ENCODE results near the gene TIGD1.
"Not testable (repeated sequence)": the region's sequence is repeated elsewhere in the genome, so short reads cannot be mapped to it uniquely, and the experiment has no call there.

The TIGD1 gene

DNA sequence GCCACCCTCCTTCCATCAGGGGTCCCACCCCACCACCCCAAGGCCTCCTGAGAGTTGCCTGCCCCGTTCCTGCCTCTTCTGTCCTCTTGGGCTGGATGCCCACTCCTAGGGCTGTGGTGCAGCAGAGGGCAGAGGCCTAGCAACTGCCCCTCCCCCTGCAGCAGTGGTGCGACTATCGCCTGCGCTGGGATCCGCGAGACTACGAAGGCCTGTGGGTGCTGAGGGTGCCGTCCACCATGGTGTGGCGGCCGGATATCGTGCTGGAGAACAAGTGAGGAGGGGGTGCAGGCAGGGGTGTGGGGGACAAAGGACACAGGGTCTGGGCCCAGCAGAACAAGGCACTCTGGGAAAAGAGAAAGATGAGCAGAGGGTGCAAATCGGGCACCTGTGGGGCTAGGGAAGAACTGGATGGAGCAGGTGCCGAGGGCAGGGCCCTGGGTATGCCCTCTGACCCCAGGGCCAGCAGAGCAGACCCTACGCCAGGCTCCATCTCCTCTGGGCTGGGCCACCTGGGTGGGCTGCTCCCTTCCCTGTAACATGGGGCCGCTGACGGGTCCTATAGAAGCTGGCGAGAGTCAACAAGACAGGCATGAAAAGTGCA lies 9.8 kb downstream of the TIGD1 start:
- H3K4me1 ChIP-seq (ENCODE audit: control insufficient read depth, insufficient read depth, low read length), result peaks cover 14% of the 10 kb centered on the region
- no peaks in the 10 kb centered on the region for H3K9me3 ChIP-seq (ENCODE audit: control insufficient read depth, low read length)
- H3K27me3 ChIP-seq (ENCODE audit: control insufficient read depth, insufficient read depth, low read length, poor library complexity, severe bottlenecking), result no peaks in the 10 kb centered on the region
- H3K27ac ChIP-seq (ENCODE audit: insufficient read depth, low read depth, low read length, poor library complexity, severe bottlenecking), result no peak overlapping the region
- peaks cover under 1% of the 10 kb centered on the region for H3K36me3 ChIP-seq (ENCODE audit: control insufficient read depth, insufficient read depth, low read length)
- no peak overlapping the region for H3K4me3 ChIP-seq (ENCODE audit: insufficient read depth, low read depth, low read length)
- 94 to 95% methylated on average over 17 of the region's 17 CpGs for WGBS, 2 experiments

DNA sequence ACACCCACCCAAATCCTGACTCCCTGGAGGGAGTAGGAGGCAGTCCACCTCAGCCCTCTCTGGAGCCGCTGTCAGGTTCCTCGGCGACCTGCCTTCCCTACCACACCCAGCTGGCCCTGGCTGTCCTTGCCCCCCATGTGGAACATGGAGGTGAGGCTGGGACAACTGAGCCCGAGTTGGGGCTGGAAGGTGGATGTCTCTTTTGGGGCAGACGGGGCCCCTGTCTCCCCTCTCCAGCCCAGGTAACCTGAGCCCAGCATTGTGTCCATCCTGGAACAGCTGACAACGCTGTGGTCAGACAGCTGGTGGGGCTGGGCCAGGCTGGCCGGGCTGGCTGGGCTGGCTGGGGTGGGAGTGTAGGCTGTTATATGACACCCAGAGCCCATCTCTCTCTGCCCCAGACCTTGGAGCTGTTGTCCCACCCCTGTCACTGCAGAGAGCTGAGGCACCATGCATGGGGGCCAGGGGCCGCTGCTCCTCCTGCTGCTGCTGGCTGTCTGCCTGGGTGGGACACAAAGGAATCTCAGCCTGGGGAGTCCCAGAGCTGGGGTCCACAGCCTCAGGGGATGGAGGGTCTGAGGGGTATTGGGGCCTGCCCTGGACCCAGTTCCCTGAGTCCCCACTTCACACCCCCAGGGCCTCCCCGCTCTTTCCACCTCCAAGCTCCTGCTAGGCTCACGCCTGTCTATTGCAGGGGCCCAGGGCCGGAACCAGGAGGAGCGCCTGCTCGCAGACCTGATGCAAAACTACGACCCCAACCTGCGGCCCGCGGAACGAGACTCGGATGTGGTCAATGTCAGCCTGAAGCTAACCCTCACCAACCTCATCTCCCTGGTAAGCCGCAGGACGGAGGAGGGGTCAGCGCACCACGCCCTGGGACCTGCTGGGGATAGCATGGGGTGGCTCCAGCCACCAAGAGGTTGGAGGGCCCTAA lies 10.8 kb downstream of the TIGD1 start, which contains the start of gene CHRNG:
Gene CHRNG, plus strand, starts transcription at position 395 of the 934 bp plus-strand sequence. Its CDS starts 56 bp downstream, at position 451.
- Histone ChIP-seq H3K9me3 (ENCODE audit: control insufficient read depth, low read length) (no peaks in the 10 kb centered on the region), H3K4me1 (ENCODE audit: control insufficient read depth, insufficient read depth, low read length) (peaks cover 14% of the 10 kb centered on the region), H3K27me3 (ENCODE audit: control insufficient read depth, insufficient read depth, low read length, poor library complexity, severe bottlenecking) (no peaks in the 10 kb centered on the region), H3K27ac (ENCODE audit: insufficient read depth, low read depth, low read length, poor library complexity, severe bottlenecking) (no peak within 1 kb of the TSS), H3K4me3 (ENCODE audit: insufficient read depth, low read depth, low read length) (no peak within 1 kb of the TSS), H3K36me3 (ENCODE audit: control insufficient read depth, insufficient read depth, low read length) (no peaks in the 10 kb centered on the region)
- 76 to 77% methylated on average over 23 of the region's 23 CpGs for WGBS, 2 experiments

- H3K9me3 ChIP-seq (ENCODE audit: control insufficient read depth, low read length), result no peaks in the 10 kb centered on the region
Observed at GRCh38 chr2:232538671-232539070, 11.7 kb downstream of the TIGD1 start.

DNA sequence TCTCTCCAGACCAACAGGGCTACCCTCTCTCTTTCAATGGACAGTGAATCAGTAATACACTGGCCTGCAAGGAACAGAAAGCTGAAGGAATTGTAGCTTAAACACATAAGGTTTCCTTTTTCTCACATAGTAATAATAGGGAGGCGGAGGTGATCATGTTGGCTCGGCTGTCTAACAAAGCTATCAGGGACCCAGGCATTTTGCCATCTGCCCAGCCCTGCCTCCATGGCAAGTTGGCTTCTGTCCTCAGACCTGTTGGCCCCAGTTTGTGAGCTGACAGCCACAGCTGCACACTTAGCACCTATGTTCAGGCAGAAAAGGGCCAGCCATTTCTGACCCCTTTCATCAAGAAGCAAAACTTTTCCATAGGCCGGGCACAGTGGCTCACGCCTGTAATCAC lies 12.9 kb downstream of the TIGD1 start:
- Histone ChIP-seq H3K9me3 (ENCODE audit: control insufficient read depth, low read length) (no peaks in the 10 kb centered on the region), H3K4me3 (ENCODE audit: insufficient read depth, low read depth, low read length) (no peak overlapping the region), H3K4me1 (ENCODE audit: control insufficient read depth, insufficient read depth, low read length) (peaks cover 14% of the 10 kb centered on the region), H3K36me3 (ENCODE audit: control insufficient read depth, insufficient read depth, low read length) (no peaks in the 10 kb centered on the region), H3K27me3 (ENCODE audit: control insufficient read depth, insufficient read depth, low read length, poor library complexity, severe bottlenecking) (no peaks in the 10 kb centered on the region), H3K27ac (ENCODE audit: insufficient read depth, low read depth, low read length, poor library complexity, severe bottlenecking) (no peak overlapping the region)
- 89 to 91% methylated on average over 4 of the region's 4 CpGs for WGBS, 2 experiments

More at GRCh38 chr2:232538671-232539070, 11.7 kb downstream of the TIGD1 start:
- H3K36me3 ChIP-seq (ENCODE audit: control insufficient read depth, insufficient read depth, low read length), result no peaks in the 10 kb centered on the region
- no peak overlapping the region for H3K4me3 ChIP-seq (ENCODE audit: insufficient read depth, low read depth, low read length)
- H3K27me3 ChIP-seq (ENCODE audit: control insufficient read depth, insufficient read depth, low read length, poor library complexity, severe bottlenecking), result no peaks in the 10 kb centered on the region
- H3K4me1 ChIP-seq (ENCODE audit: control insufficient read depth, insufficient read depth, low read length), result peaks cover 14% of the 10 kb centered on the region
- no peak overlapping the region for H3K27ac ChIP-seq (ENCODE audit: insufficient read depth, low read depth, low read length, poor library complexity, severe bottlenecking)
- 47 to 52% methylated on average over 4 of the region's 4 CpGs for WGBS, 2 experiments

DNA sequence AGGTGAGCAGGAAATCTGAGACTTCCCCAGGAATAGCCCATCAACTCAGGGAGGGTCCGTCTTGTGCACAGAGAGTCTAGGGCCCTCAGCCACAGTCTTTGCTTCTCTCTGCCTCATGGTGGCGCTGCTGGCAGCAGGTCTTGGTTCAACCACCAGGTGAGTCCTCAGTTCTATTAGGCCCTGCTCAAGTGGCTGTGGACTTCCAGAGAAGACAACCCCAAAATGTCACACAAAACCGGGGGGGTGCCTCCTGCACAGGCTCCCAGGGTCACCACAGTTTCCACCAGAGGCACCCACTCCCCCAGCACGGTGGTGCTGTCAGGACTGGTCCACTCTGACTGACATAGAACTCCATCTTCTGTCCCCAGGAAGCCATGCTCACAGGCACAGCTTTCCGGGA lies 13.3 kb downstream of the TIGD1 start:
- H3K36me3 ChIP-seq (ENCODE audit: control insufficient read depth, insufficient read depth, low read length), result no peaks in the 10 kb centered on the region
- no peak overlapping the region for H3K4me3 ChIP-seq (ENCODE audit: insufficient read depth, low read depth, low read length)
- 73 to 77% methylated on average over 5 of the region's 5 CpGs for WGBS, 2 experiments
- H3K9me3 ChIP-seq (ENCODE audit: control insufficient read depth, low read length), result no peaks in the 10 kb centered on the region
- peaks cover 14% of the 10 kb centered on the region for H3K4me1 ChIP-seq (ENCODE audit: control insufficient read depth, insufficient read depth, low read length)
- H3K27me3 ChIP-seq (ENCODE audit: control insufficient read depth, insufficient read depth, low read length, poor library complexity, severe bottlenecking), result no peaks in the 10 kb centered on the region
- no peak overlapping the region for H3K27ac ChIP-seq (ENCODE audit: insufficient read depth, low read depth, low read length, poor library complexity, severe bottlenecking)

- H3K27me3 ChIP-seq (ENCODE audit: control insufficient read depth, insufficient read depth, low read length, poor library complexity, severe bottlenecking), result no peaks in the 10 kb centered on the region
- H3K9me3 ChIP-seq (ENCODE audit: control insufficient read depth, low read length), result no peaks in the 10 kb centered on the region
- H3K4me3 ChIP-seq (ENCODE audit: insufficient read depth, low read depth, low read length), result no peak overlapping the region
- no peak overlapping the region for H3K27ac ChIP-seq (ENCODE audit: insufficient read depth, low read depth, low read length, poor library complexity, severe bottlenecking)
- H3K4me1 ChIP-seq (ENCODE audit: control insufficient read depth, insufficient read depth, low read length), result peaks cover 14% of the 10 kb centered on the region
- no peaks in the 10 kb centered on the region for H3K36me3 ChIP-seq (ENCODE audit: control insufficient read depth, insufficient read depth, low read length)
- WGBS, 2 experiments, result 89 to 94% methylated on average over 5 of the region's 5 CpGs
Observed at GRCh38 chr2:232535761-232536530, 14.4 kb downstream of the TIGD1 start.

DNA sequence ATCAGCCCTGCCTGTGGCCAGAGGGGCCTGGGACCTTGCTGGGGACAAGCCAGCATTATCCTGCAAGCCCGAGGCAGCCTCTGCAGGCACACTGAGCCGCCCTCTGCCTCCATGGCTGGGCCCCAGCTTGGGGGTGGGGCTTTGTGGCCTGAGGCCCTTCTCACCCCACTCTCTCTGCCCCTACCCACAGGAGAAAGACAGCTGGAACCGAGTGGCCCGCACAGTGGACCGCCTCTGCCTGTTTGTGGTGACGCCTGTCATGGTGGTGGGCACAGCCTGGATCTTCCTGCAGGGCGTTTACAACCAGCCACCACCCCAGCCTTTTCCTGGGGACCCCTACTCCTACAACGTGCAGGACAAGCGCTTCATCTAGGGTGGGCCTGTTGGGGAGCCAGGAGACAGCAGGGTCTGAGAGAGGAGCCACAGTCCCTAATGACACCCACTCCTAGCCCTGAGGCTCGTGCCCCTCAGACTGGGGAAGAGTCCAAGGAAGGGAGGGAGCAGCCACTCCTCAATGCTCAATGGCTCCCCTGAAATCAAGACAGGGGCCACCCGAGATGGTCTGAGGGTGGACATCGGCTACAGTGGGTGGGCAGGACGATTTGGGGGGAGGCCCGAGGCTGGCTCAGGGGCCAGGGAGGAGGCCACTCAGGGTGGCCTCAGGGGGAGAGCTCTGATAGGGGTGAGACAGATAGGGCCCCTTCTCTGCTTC lies 15.3 kb downstream of the TIGD1 start:
- WGBS, 2 experiments, result 85% methylated on average over 14 of the region's 14 CpGs
- no peaks in the 10 kb centered on the region for H3K36me3 ChIP-seq (ENCODE audit: control insufficient read depth, insufficient read depth, low read length)
- H3K4me3 ChIP-seq (ENCODE audit: insufficient read depth, low read depth, low read length), result no peak overlapping the region
- peaks cover 13% of the 10 kb centered on the region for H3K4me1 ChIP-seq (ENCODE audit: control insufficient read depth, insufficient read depth, low read length)
- no peaks in the 10 kb centered on the region for H3K27me3 ChIP-seq (ENCODE audit: control insufficient read depth, insufficient read depth, low read length, poor library complexity, severe bottlenecking)
- H3K27ac ChIP-seq (ENCODE audit: insufficient read depth, low read depth, low read length, poor library complexity, severe bottlenecking), result no peak overlapping the region
- H3K9me3 ChIP-seq (ENCODE audit: control insufficient read depth, low read length), result no peaks in the 10 kb centered on the region

DNA sequence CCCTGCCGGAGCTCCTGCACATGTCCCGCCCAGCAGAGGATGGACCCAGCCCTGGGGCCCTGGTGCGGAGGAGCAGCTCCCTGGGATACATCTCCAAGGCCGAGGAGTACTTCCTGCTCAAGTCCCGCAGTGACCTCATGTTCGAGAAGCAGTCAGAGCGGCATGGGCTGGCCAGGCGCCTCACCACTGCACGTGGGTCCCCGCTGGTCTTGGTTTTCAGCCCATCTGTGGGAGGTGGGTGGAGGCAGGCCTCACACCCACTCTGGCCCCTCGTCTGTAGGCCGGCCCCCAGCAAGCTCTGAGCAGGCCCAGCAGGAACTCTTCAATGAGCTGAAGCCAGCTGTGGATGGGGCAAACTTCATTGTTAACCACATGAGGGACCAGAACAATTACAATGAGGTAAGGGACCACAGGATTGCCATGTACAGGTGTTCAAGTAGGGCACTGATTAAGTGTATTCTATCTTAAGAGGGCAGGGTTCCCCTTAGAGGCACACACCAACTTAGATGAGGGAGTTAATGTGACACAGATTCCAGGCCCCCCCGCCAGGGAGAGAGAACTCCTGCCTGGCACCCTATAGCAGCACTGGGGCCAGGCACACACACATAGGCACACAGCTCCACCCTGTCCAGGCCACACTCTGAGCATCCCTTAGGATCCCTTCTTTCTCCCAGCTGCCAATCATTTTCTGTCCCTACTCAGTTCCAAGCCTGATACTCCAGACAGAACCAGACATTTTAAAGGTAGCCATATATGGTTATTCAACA lies 16.2 kb downstream of the TIGD1 start:
- no peaks in the 10 kb centered on the region for H3K9me3 ChIP-seq (ENCODE audit: control insufficient read depth, low read length)
- WGBS, 2 experiments, result 80 to 81% methylated on average over 13 of the region's 13 CpGs
- no peak overlapping the region for H3K27ac ChIP-seq (ENCODE audit: insufficient read depth, low read depth, low read length, poor library complexity, severe bottlenecking)

DNA sequence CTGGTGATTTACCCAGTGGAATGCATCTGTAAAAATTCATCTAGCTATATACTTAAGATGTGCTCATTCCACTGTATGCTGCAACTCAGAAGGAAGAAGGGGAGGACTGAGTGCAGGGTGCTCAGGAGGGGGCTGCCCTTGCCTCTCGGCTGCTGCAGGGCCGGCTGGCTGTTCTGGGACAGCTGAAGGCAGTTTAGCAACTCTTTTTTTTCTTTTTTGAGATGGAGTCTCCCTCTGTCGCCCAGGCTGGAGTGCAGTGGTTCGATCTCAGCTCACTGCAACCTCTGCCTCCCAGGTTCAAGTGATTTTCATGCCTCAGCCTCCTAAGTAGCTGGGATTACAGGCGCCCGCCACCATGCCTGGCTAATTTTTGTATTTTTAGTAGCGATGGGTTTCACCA lies 17.5 kb downstream of the TIGD1 start:
- H3K27me3 ChIP-seq (ENCODE audit: control insufficient read depth, insufficient read depth, low read length, poor library complexity, severe bottlenecking); H3K4me3 ChIP-seq (ENCODE audit: insufficient read depth, low read depth, low read length); H3K9me3 ChIP-seq (ENCODE audit: control insufficient read depth, low read length); H3K27ac ChIP-seq (ENCODE audit: insufficient read depth, low read depth, low read length, poor library complexity, severe bottlenecking); H3K4me1 ChIP-seq (ENCODE audit: control insufficient read depth, insufficient read depth, low read length); H3K36me3 ChIP-seq (ENCODE audit: control insufficient read depth, insufficient read depth, low read length): not testable (repeated sequence)
- WGBS, 2 experiments, result 87 to 88% methylated on average over 7 of the region's 7 CpGs

More for the DNA sequence above, 16.2 kb downstream of the TIGD1 start:
- Histone ChIP-seq H3K4me3 (ENCODE audit: insufficient read depth, low read depth, low read length) (no peak overlapping the region), H3K36me3 (ENCODE audit: control insufficient read depth, insufficient read depth, low read length) (no peaks in the 10 kb centered on the region), H3K4me1 (ENCODE audit: control insufficient read depth, insufficient read depth, low read length) (peaks cover 3% of the 10 kb centered on the region), H3K27me3 (ENCODE audit: control insufficient read depth, insufficient read depth, low read length, poor library complexity, severe bottlenecking) (no peaks in the 10 kb centered on the region)

All from ectodermal cell (in vitro differentiated cells).